ENCODE measurements around the gene TNPO3. TPM values are rescaled to one million over a fixed set of nuclear protein-coding genes. Genes with fewer than 3 reads are reported as not detected.

Gene TNPO3
- total and polyA plus RNA-seq, 2 of the 4 experiments (the other 2 are of a cell fraction) = 24.2 to 77.2 TPM

GRCh38 chr7:128917122-128917521 lies 137.8 kb downstream of the TNPO3 start:
- Histone ChIP-seq H3K4me3 (ENCODE audit: insufficient read depth, low read depth, low read length) (no peak overlapping the region), H2BK120ac (ENCODE audit: low read depth, low read length) (no peak overlapping the region), H2AK9ac (replicated peaks; ENCODE audit: low read depth, low read length, poor library complexity) (no peak overlapping the region), H4K20me1 (ENCODE audit: insufficient read depth, low read length) (0 out of 2 replicates have a peak, but pooled peaks cover 3% of the 10 kb centered on the region), H3K56ac (ENCODE audit: extremely low read depth, insufficient read depth, low read length) (no peak overlapping the region), H3K9me1 (ENCODE audit: insufficient read depth, low read length) (no peaks in the 10 kb centered on the region), H2BK20ac (ENCODE audit: low read depth, low read length) (no peak overlapping the region), H2AFZ (replicated peaks; ENCODE audit: low read length, poor library complexity) (no peak overlapping the region), H3K79me1 (ENCODE audit: low read depth in 1 of 2, low read length in 2 of 2) (no peaks in the 10 kb centered on the region), H3K9ac (ENCODE audit: low read depth, low read length) (no peak overlapping the region), H3K14ac (replicated peaks; ENCODE audit: low read depth, low read length) (no peak overlapping the region), H3K4me2 (ENCODE audit: low read depth, low read length) (no peak overlapping the region), H4K5ac (ENCODE audit: low read depth, low read length) (no peak overlapping the region), H3K18ac (ENCODE audit: low read depth, low read length) (no peak overlapping the region), H4K91ac (ENCODE audit: insufficient read depth, low read depth, low read length) (no peak overlapping the region), H2AK5ac (ENCODE audit: low read depth, low read length) (no peak overlapping the region), H2BK5ac (ENCODE audit: low read depth, low read length, poor library complexity, severe bottlenecking) (no peak overlapping the region), H3K9me3 (ENCODE audit: control insufficient read depth, insufficient read depth, low read length) (peaks cover 5% of the 10 kb centered on the region), H3K4ac (ENCODE audit: low read depth, low read length) (no peak overlapping the region), H3K23ac (ENCODE audit: low read depth, low read length) (no peak overlapping the region), H3K27ac (ENCODE audit: insufficient read depth, low read length) (no peak overlapping the region), H3K4me1 (ENCODE audit: control insufficient read depth, insufficient read depth, low read length) (peaks cover 2% of the 10 kb centered on the region; the same call in 1 of the 2 replicates), H2BK15ac (ENCODE audit: low read depth, low read length) (no peak overlapping the region), H3K27me3 (ENCODE audit: control insufficient read depth, insufficient read depth, low read length) (peaks cover 77% of the 10 kb centered on the region), H3K36me3 (ENCODE audit: control insufficient read depth, insufficient read depth, low read length) (no peaks in the 10 kb centered on the region), H4K8ac (ENCODE audit: low read depth in 2 of 2, low read length in 2 of 2) (no peak overlapping the region)
- ATAC-seq (ENCODE audit: low read depth) = no peak
- BruUV-seq (replicated peaks) = no TSS peak
- intact Hi-C loops (cut with micrococcal nuclease) (no loop called here), dilution Hi-C loops (cut with HindIII; ENCODE audit: low sequenced_read_pairs, unreplicated experiment) (no loop called here), in situ Hi-C loops (cut with MboI; ENCODE audit: low sequenced_read_pairs) (no loop called here)
- CTCF ChIA-PET = no interaction called here
- POLR2A ChIA-PET (ENCODE audit: unreplicated experiment) = no interaction called here
- WGBS, 2 experiments (ENCODE audit: extremely low coverage in 2 of 2, insufficient read length in 1 of 2) = no CpG with 5 or more reads among the region's 2 CpGs
- no peak for DNase-seq
- no peak for TF ChIP-seq CTCF (conservative IDR thresholded peaks at IDR 0.05; ENCODE audit: low read depth, low read length)
- no peak for TF ChIP-seq SMC3 (IDR thresholded peaks at IDR 0.05; ENCODE audit: low read depth, low read length)
- TF ChIP-seq POLR2A (IDR thresholded peaks at IDR 0.05; ENCODE audit: low read depth, low read length) = no peak
- TF ChIP-seq ELK1 (IDR thresholded peaks at IDR 0.05; ENCODE audit: borderline replicate concordance, low read depth, low read length) = no peak
- no peak for TF ChIP-seq MXI1 (IDR thresholded peaks at IDR 0.05; ENCODE audit: borderline replicate concordance, low read depth, low read length)
- TF ChIP-seq MAFK (IDR thresholded peaks at IDR 0.05; ENCODE audit: low read depth, low read length) = no peak
- no peak for TF ChIP-seq CHD1 (IDR thresholded peaks at IDR 0.05; ENCODE audit: low read depth, low read length)
- TF ChIP-seq RCOR1 (IDR thresholded peaks at IDR 0.05; ENCODE audit: insufficient replicate concordance, low read length) = no peak
- TF ChIP-seq BHLHE40 (IDR thresholded peaks at IDR 0.05; ENCODE audit: low read depth, low read length) = no peak
